Peyer's patch (tissue), 4 donors: ENCODE data around the gene CCDC157.

ENCODE experiments used
- CTCF ChIP-seq, 6 experiments: fragments of 450-650 bp in 4 of 6; fragments of 200-600 bp in 2 of 6; sonication (generic) in 1 of 6; IDR thresholded peaks; one replicate each; pipeline ENCODE4 v1.5.1; 2017 to 2019; ENCODE audit warnings: antibody characterized with exemption in 6 of 6, mild to moderate bottlenecking in 3 of 6, moderate library complexity in 1 of 6
- POLR2A ChIP-seq, 2 donors: fragments of 450-650 bp; IDR thresholded peaks; one replicate each; pipeline ENCODE4 v1.5.1; 2017; ENCODE audit warnings: antibody characterized with exemption in 2 of 2, mild to moderate bottlenecking in 2 of 2, moderate library complexity in 2 of 2

GRCh38 chr22:30380011-30380410 is 23.2 kb downstream of the CCDC157 start:
- TF ChIP-seq POLR2A (IDR thresholded peaks at IDR 0.05) = no peak
- no peak for TF ChIP-seq CTCF (IDR thresholded peaks at IDR 0.05)
